HG03060 (cell line): ENCODE results near the gene MGST2.

Source experiments
- ATAC-seq: cut with Tn5 transposase; IDR thresholded peaks from one replicate; pipeline ENCODE4 v1.9.1; 2021; ENCODE audit warnings: low read depth, moderate number of reproducible peaks; ENCODE audit not compliant: unreplicated experiment

Gene MGST2

DNA sequence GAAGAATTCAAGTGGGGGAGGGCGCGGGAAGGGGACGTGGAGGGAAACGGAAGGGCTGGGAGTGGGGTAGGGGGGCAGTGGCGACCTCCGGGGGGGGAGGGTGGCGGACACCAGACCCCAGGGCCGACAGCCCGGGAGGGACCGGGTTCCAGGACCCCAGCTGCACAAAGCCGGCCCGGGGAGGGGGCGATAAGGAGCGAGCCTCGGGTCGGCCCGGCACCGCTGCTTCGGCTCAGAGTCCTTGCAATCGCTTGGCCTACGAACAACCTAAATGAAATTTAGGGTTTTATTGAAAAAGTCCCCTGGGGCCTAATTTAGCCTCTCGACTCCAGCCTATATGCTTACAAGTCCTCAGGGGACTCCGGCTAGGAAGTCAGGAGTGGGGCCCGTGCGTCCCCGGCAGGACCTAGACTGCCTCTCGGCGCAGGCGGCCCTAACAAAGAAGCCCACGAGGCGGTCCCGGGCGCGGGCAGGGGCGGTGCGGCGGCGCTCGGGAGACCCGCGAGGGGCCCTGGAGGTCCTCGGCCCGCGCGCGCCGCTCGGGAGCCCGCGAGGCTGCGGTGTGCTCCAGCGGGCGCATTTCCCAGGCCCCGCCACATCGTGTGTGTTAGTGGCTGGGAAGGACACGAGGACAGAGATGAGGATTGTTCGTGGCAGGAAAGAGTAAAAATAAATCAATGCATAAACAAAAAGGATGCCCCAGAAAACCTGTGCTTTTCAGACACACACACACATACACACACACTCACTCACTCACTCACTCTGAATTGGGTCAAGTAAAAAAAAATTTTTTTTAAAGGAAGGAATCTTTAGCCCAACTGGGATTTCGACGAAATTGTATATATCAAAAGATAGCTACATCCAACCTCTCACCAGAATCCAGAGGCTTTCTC is 70.0 kb downstream of the MGST2 start:
- ATAC-seq, result no peak

DNA sequence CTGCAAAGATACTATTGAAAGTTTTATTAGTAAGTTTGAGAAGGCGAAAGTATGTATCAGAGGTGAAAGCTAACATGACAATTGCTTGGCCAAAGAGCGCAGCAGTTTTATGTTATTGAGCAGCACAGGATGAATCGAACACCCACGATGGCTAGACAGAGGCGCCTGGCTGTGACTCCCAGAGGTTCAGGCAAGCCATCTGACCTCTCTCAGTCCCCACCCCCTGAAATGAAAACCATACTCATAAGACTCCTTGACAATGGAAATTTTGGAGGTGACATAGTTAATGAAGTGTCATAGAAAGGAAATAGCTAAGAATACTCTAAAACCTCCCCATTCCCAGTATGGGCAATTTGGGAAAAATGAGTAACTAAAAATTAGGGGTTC is 70.6 kb downstream of the MGST2 start:
- no peak for ATAC-seq

DNA sequence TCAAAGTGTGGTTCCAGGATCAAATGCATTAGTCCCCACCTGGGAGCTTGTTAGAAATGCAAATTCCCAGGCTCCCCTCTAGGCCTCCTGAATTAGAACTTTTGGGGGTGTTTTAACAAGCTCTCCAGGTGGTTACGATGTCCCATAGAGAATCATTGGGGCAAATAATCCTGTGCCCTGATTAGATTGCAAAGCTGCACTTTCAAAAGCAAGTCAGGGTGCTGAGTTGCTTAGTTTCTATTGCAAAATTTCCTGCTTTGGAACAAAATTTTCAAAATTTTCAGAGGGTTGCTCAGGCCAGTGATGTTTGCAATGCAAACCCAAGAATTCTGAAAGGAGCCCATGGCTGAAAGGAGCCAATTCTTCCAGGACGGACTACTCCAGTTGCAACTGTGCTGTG is 71.0 kb downstream of the MGST2 start:
- ATAC-seq, result no peak

DNA sequence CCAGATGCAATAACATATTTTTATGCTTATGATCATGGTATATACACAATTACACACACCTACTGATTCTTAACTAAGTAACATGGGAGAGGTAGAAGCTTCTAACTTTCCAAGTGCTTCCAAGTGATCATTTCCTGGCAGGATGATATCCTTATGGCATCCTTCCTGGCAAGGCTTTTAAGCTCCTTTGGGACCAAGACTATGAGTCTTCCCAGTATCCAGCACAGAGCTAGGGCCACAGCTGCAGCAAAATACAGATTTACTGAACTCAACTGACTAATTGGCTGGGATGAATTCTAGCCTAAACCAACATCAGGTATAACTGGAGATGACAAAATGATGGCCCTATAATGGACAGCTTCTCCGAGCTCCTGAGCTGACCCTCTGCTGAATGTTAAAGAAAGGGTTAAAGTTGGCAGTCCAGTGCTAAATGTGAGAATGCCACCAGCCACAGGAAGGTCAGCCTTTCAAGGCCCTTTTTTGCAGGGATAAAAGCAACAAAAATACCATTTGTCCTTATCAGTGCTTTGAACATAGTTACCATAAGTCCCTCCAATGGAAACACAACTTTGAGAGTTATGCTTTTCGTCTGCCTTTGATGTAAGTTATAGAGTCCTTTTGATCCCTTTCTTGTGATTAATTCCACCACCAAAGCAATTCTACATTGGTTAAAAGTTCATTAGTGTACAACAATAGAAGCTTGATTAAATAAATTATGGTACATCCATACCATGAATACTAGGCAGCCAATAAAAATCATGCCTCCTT is 73.4 kb downstream of the MGST2 start:
- no peak for ATAC-seq

DNA sequence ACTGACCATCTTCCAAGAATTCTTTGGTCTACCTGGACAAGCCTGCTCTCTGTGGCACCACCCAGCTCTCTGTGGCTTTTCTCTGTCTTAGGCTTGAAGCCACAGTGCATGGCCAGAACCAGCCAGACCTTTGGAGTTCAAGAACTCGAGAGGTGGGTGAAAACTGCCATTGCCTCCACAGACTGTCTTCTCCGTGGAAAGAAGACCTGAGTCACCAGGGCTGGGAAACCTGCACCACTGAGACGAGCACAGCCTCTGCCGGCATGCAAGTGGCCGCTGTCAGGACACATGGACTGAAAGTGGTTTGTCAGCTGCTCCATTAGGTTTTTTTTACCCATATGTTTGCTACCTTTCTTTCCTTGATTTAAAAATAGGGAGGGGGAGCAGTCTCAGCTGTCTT is 74.5 kb downstream of the MGST2 start:
- ATAC-seq, result no peak

- ATAC-seq, result no peak
Observed at GRCh38 chr4:139740531-139741041, 75.0 kb downstream of the MGST2 start.

DNA sequence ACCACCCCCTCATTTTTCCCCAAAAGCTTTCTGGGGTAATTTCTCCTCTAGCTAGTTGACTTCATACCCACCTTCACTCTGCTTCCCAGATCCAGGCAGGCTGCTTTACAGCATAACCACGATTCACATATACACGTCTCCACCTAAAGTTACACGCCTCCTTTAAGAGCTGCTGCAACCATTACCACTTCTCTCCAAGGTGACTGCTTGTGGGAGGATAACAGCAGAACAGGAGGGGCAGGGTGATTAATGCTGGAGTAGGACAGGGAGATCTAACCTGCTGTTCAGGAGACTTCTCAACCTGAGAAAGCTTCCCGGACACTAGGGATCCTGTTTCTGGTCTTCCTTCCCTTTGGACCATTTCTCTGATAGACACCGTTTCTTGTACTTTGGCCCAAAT is 77.4 kb downstream of the MGST2 start:
- no peak for ATAC-seq

GRCh38 chr4:139744232-139744631 is 78.6 kb downstream of the MGST2 start:
- ATAC-seq, result no peak

- no peak for ATAC-seq
Observed at GRCh38 chr4:139745111-139745639, 79.6 kb downstream of the MGST2 start.

DNA sequence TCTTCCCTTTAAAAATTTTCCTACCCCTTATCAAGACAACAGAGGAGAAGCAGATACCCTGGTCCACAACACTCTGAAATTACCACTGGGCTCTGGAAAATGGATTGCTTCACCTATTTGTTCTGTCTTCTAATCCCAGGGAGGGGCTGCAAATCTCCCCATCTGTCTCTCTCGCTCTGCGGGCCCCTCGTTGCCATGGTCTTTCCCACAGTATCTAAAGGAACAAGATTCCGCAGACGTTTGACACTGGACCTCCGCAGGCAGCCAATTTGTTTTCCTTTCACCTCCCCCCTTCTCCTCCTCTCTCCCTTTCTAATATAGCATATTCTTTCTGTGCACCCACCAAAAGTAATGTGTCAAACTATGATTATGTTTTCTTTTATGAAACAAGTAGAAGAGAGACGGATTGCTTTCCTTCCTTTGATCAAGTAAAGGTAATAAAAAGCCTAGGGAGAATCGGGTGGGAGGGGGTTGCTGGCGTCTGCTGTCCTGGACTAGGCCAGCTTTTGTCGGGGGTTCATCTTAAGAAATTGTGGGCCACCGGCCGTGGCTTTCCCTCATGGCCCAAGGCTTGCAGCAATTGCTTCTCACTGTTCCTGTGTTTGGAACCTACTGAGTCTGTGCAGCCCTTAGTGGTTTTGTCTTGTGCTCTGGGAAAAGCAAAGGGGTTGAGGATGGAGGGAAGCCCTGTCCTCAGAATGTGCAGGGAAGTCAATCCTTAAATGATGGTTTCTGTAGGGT is 81.0 kb downstream of the MGST2 start:
- no peak for ATAC-seq

GRCh38 chr4:139749338-139749737 is 83.7 kb downstream of the MGST2 start:
- ATAC-seq, result no peak

- no peak for ATAC-seq
Observed at GRCh38 chr4:139749835-139750498, 84.3 kb downstream of the MGST2 start.

DNA sequence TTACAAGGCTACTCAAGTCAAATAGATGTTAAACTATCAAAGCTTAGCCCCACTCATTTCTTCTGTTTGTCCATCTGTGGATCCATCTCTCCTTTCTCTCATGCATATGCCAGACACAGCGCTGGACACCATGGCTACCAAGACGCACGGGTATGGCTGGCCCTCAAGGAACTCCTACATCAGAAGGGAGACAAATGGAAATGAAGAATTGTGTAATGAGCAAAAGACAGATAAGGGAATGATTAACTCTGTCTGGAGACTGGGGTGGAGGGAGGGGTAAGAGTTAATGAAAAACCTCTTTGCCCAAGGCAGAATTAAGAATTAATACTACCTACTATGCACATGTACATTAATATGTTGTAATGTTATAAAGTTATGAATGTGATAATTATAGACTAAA is 88.1 kb downstream of the MGST2 start:
- no peak for ATAC-seq
